ENCODE measurements around the gene ARID5A. TPM values are rescaled to one million over a fixed set of nuclear protein-coding genes. Genes with fewer than 3 reads are reported as not detected.

ARID5A gene
- total RNA-seq, 1 experiment from 2014 or later: 13.9 TPM

GRCh38 chr2:96489663-96490062 lies 46.9 kb upstream of the ARID5A start (continued):
- TF ChIP-seq GRHL2 (CRISPR knock-in tag; IDR thresholded peaks at IDR 0.05; ENCODE audit: insufficient replicate concordance, severe bottlenecking) (no peak), TEAD4 (CRISPR knock-in tag; IDR thresholded peaks at IDR 0.05) (no peak), PRDM15 (CRISPR knock-in tag; IDR thresholded peaks at IDR 0.05) (no peak), FOXP1 (CRISPR knock-in tag; IDR thresholded peaks at IDR 0.05; ENCODE audit: borderline replicate concordance) (no peak), GTF2I (CRISPR knock-in tag; conservative IDR thresholded peaks at IDR 0.05) (no peak), ZNF317 (CRISPR knock-in tag; IDR thresholded peaks at IDR 0.05; ENCODE audit: borderline replicate concordance, low read depth) (no peak), FOXJ3 (CRISPR knock-in tag; IDR thresholded peaks at IDR 0.05; ENCODE audit: borderline replicate concordance) (no peak)

- DNase-seq (ENCODE audit: low spot score) (no peak), ATAC-seq (no peak)
- no peak for TF ChIP-seq SP1 (CRISPR knock-in tag; conservative IDR thresholded peaks at IDR 0.05)
- TF ChIP-seq ZNF671 (CRISPR knock-in tag; IDR thresholded peaks at IDR 0.05): no peak
- TF ChIP-seq ZNF512 (CRISPR knock-in tag; IDR thresholded peaks at IDR 0.05; ENCODE audit: borderline replicate concordance): no peak
- no peak for TF ChIP-seq PRDM15 (CRISPR knock-in tag; IDR thresholded peaks at IDR 0.05)
- no peak for TF ChIP-seq RORB (CRISPR knock-in tag; IDR thresholded peaks at IDR 0.05)
- no peak for TF ChIP-seq ZNF425 (CRISPR knock-in tag; conservative IDR thresholded peaks at IDR 0.05)
- no peak for TF ChIP-seq ETV6 (CRISPR knock-in tag; IDR thresholded peaks at IDR 0.05)
- TF ChIP-seq E2F1 (CRISPR knock-in tag; IDR thresholded peaks at IDR 0.05): no peak
- no peak for TF ChIP-seq GTF2I (CRISPR knock-in tag; conservative IDR thresholded peaks at IDR 0.05)
- TF ChIP-seq ZNF121 (CRISPR knock-in tag; IDR thresholded peaks at IDR 0.05): no peak
- no peak for TF ChIP-seq GABPB1 (CRISPR knock-in tag; IDR thresholded peaks at IDR 0.05)
- no peak for TF ChIP-seq FOXK1 (CRISPR knock-in tag; IDR thresholded peaks at IDR 0.05)
- H3K4me1 Mint-ChIP-seq: no peaks in the 10 kb centered on the region; the same call in 1 of the 2 replicates
- H3K27ac Mint-ChIP-seq: no peak overlapping the region
- H3K4me3 Mint-ChIP-seq: no peak overlapping the region
- ChIA-PET CTCF (interaction anchor here (0.7 to 5.3 kb wide), 2 partner anchors 17 to 215 kb away, joined by 3 to 28 read pairs; no protein-coding TSS in a partner anchor), POLR2A (no interaction called here)
- H3K9me3 Mint-ChIP-seq: peaks cover 18% of the 10 kb centered on the region
- peaks cover 4% of the 10 kb centered on the region; the same call in 1 of the 2 replicates for H3K27me3 Mint-ChIP-seq (ENCODE audit: low read depth)
- H3K36me3 Mint-ChIP-seq: peaks cover 4% of the 10 kb centered on the region; the same call in 1 of the 2 replicates
These were observed 44.6 kb upstream of the ARID5A start for GRCh38 chr2:96491860-96492497.
